Osteoblast (primary cell): ENCODE data around the gene ZNF2. TPM values are rescaled to one million over a fixed set of nuclear protein-coding genes. Genes with fewer than 3 reads are reported as not detected.
"Not testable (repeated sequence)": the region's sequence is repeated elsewhere in the genome, so short reads cannot be mapped to it uniquely, and the experiment has no call there.

Experiments
- DNase-seq: peaks from one replicate; pipeline ENCODE4 v3.0.0; 2011; ENCODE audit warnings: low spot score, mixed read lengths; ENCODE audit not compliant: insufficient read length; ENCODE audit errors: missing footprints
- H2AFZ ChIP-seq: 2 replicates; pipeline ENCODE4 v1.6.0; 2011; ENCODE audit warnings: mild to moderate bottlenecking, low read length
- H3K27ac ChIP-seq: 2 replicates; pipeline ENCODE4 v1.5.1; 2011; ENCODE audit warnings: mild to moderate bottlenecking, low read depth, low read length, moderate library complexity
- H3K27me3 ChIP-seq: 2 replicates; pipeline ENCODE4 v1.6.0; 2012; ENCODE audit warnings: mild to moderate bottlenecking, control low read depth, inconsistent platforms, low read length, moderate library complexity; ENCODE audit not compliant: insufficient read depth
- H3K36me3 ChIP-seq: 2 replicates; pipeline ENCODE4 v1.5.1; 2011; ENCODE audit warnings: mild to moderate bottlenecking, low read length, control low read depth, moderate library complexity; ENCODE audit not compliant: insufficient read depth
- H3K4me1 ChIP-seq: 2 replicates; pipeline ENCODE4 v1.5.1; 2011; ENCODE audit warnings: mild to moderate bottlenecking, low read length, control low read depth, moderate library complexity; ENCODE audit not compliant: insufficient read depth
- H3K4me2 ChIP-seq: 2 replicates; pipeline ENCODE4 v1.6.0; 2011; ENCODE audit warnings: mild to moderate bottlenecking, low read length; ENCODE audit not compliant: insufficient read depth
- H3K4me3 ChIP-seq: fragments of 200-600 bp; sonication (generic); 3 replicates; pipeline ENCODE4 v1.5.1; 2012; ENCODE audit warnings: mild to moderate bottlenecking, low read length, inconsistent platforms; ENCODE audit not compliant: insufficient read depth
- H3K79me2 ChIP-seq: 2 replicates; pipeline ENCODE4 v1.6.0; 2012; ENCODE audit warnings: mild to moderate bottlenecking, low read length, control low read depth, inconsistent platforms; ENCODE audit not compliant: insufficient read depth
- H3K9me3 ChIP-seq: 2 replicates; pipeline ENCODE4 v1.5.1; 2011; ENCODE audit warnings: low read depth, low read length, control low read depth
- H4K20me1 ChIP-seq: 2 replicates; pipeline ENCODE4 v1.6.0; 2012; ENCODE audit warnings: mild to moderate bottlenecking, low read length, control low read depth; ENCODE audit not compliant: insufficient read depth
- total RNA-seq: library from RNA; depleted of rRNA; stranded (reverse); fragments of >200 nt; gene quantifications from 2 replicates; pipeline ENCODE4 v1.2.3, GENCODE V29; 2012
- TF ChIP-seq, protein P1 (sequence below): IDR thresholded peaks from 2 replicates; pipeline ENCODE4 v1.5.1; 2011; ENCODE audit warnings: mild to moderate bottlenecking, low read depth, low read length, moderate library complexity; ENCODE audit errors: extremely low read depth

Gene ZNF2
- total RNA-seq, 1 donor, result 10.9 TPM

DNA sequence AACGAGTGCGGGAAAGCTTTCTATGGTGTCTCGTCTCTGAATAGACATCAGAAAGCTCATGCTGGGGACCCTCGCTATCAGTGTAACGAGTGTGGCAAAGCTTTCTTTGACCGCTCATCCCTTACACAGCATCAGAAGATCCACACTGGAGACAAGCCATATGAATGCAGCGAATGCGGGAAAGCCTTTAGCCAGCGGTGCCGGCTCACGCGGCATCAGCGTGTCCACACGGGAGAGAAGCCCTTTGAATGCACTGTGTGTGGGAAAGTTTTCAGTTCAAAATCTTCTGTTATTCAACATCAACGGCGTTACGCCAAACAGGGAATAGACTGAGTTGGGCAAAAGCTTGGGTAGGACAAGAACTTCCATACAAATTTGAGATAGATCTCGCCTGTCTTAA, 16.2 kb downstream of the ZNF2 start:
- Histone ChIP-seq H3K27me3 (no peaks in the 10 kb centered on the region), H3K4me2 (no peak overlapping the region), H3K79me2 (no peaks in the 10 kb centered on the region), H2AFZ (no peak overlapping the region), H3K9me3 (peaks cover 16% of the 10 kb centered on the region), H3K4me1 (no peaks in the 10 kb centered on the region), H3K27ac (no peak overlapping the region), H3K4me3 (no peak overlapping the region), H4K20me1 (no peaks in the 10 kb centered on the region), H3K36me3 (peaks cover 42% of the 10 kb centered on the region)
- TF ChIP-seq, protein P1, sequence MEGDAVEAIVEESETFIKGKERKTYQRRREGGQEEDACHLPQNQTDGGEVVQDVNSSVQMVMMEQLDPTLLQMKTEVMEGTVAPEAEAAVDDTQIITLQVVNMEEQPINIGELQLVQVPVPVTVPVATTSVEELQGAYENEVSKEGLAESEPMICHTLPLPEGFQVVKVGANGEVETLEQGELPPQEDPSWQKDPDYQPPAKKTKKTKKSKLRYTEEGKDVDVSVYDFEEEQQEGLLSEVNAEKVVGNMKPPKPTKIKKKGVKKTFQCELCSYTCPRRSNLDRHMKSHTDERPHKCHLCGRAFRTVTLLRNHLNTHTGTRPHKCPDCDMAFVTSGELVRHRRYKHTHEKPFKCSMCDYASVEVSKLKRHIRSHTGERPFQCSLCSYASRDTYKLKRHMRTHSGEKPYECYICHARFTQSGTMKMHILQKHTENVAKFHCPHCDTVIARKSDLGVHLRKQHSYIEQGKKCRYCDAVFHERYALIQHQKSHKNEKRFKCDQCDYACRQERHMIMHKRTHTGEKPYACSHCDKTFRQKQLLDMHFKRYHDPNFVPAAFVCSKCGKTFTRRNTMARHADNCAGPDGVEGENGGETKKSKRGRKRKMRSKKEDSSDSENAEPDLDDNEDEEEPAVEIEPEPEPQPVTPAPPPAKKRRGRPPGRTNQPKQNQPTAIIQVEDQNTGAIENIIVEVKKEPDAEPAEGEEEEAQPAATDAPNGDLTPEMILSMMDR, result no peak
- DNase-seq, result no peak

GRCh38 chr2:95185197-95185596, 19.6 kb downstream of the ZNF2 start:
- H3K27ac ChIP-seq, result no peak overlapping the region
- no peak overlapping the region for H3K4me3 ChIP-seq

DNA sequence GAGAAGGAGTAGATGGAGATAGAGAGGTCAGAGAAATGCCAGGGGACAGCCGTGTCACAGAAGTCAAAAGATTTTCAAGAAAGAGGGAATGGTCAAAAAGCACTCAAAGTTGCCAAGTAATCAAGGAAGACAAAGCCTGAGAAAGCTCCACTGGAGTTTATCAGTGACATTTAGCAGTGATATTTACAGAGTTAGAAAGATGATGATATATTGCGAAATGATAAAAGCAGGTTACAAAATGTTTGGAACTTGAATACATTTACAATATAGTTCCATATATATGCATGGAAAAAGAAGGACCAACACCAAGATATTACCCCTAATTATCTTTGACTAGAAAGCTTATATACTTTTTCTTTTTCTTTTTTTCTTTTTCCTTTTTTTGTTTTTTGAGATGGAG, 20.4 kb downstream of the ZNF2 start:
- Histone ChIP-seq H3K27ac (no peak overlapping the region), H3K4me3 (no peak overlapping the region), H3K4me2 (no peak overlapping the region), H3K27me3 (peaks cover 5% of the 10 kb centered on the region), H4K20me1 (no peaks in the 10 kb centered on the region), H3K4me1 (no peaks in the 10 kb centered on the region), H3K79me2 (no peaks in the 10 kb centered on the region), H3K9me3 (peaks cover 9% of the 10 kb centered on the region), H2AFZ (no peak overlapping the region), H3K36me3 (peaks cover 14% of the 10 kb centered on the region)
- TF ChIP-seq, protein P1, result no peak
- DNase-seq, result no peak

More at GRCh38 chr2:95185197-95185596, 19.6 kb downstream of the ZNF2 start:
- TF ChIP-seq, protein P1, result no peak
- Histone ChIP-seq H3K27me3 (peaks cover under 1% of the 10 kb centered on the region), H3K36me3 (peaks cover 21% of the 10 kb centered on the region), H4K20me1 (no peaks in the 10 kb centered on the region), H2AFZ (no peak overlapping the region), H3K4me2 (no peak overlapping the region), H3K79me2 (no peaks in the 10 kb centered on the region), H3K4me1 (no peaks in the 10 kb centered on the region), H3K9me3 (peaks cover 14% of the 10 kb centered on the region)
- no peak for DNase-seq

GRCh38 chr2:95192956-95193355, 27.3 kb downstream of the ZNF2 start:
- not testable (repeated sequence) for H4K20me1 ChIP-seq, H3K36me3 ChIP-seq, H3K27me3 ChIP-seq, H3K79me2 ChIP-seq, H3K27ac ChIP-seq, H3K9me3 ChIP-seq, DNase-seq, H3K4me1 ChIP-seq, H3K4me3 ChIP-seq, H3K4me2 ChIP-seq, H2AFZ ChIP-seq
- TF ChIP-seq, protein P1, result peak; percentile 46
